ENCODE measurements around the gene PRRT1B.

- TF ChIP-seq EZH2 (IDR thresholded peaks at IDR 0.05; ENCODE audit: insufficient read depth, poor library complexity, severe bottlenecking): no peak
- no peak for TF ChIP-seq EZH2phosphoT487 (IDR thresholded peaks at IDR 0.05; ENCODE audit: insufficient read depth, low read depth)
Observed at GRCh38 chr9:131495785-131496184, 49.5 kb upstream of the PRRT1B start.
